GM19397 (cell line): Measurements from ENCODE around the gene HDAC7.
"Not testable (repeated sequence)": the region's sequence is repeated elsewhere in the genome, so short reads cannot be mapped to it uniquely, and the experiment has no call there.

Experiments used
- ATAC-seq: cut with Tn5 transposase; IDR thresholded peaks from one replicate; pipeline ENCODE4 v1.9.1; 2021; ENCODE audit warnings: mild to moderate bottlenecking, moderate library complexity; ENCODE audit not compliant: unreplicated experiment

The HDAC7 gene

DNA sequence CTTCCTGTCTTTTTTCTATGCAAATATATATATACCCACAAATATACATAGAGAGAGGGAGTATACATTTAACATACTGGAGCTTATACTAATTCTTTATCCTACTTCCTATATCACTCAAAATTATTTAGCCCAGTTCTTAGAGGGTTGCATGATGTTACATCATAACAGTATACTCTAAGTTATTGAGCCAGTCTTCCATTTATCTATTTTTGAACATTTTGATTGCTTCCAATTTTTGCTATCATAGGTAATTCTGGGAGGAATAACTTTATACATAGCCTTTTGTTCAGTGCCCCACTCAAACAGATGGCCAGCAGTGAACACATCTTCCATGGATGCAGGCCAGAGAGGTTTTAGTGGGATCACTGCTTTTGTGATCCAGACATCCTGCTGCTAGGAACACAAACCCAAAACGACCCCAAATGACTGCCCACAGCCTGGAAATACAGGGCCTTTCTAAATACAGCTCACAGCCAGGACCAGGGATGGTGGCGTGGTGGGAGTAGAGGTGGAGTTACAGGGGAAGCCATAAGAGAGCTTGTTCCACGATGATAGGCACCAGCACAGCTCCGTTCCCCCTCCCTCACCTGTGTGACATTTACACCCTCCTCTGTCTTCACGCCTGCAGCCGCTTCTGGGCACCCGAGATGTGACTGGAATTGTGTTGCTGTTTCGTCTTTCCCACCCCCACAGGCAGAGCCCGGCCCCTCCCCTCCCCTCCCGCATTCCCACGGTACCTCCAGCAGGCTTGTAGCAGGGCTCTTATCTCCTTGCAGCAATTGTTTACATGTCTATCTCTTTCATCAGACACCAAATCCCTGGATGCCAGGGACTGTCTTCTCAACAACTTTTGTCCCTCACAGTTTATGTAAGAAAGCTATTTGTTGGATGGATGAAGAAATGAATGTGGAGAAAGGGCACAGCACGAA, 30.7 kb upstream of the HDAC7 start:
- ATAC-seq: no peak

DNA sequence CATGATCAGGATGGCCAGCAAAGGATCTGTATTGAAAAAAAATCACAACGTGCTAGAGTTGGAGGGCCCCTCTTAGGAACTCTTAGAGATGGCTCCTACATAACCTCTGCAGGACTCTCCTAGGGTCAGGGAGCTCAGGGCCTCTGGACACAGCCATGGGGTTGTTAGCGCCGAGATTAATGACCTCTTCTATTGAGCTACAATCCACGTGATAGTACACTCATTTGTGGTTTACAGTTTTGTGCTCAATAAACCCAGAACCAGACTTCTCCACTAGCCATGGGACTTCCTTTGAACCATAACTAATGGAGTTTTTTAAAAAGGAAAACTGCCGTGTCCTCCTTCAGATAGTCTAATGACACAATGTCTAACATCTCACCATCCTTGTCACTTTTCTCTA, 29.6 kb upstream of the HDAC7 start:
- ATAC-seq: no peak

DNA sequence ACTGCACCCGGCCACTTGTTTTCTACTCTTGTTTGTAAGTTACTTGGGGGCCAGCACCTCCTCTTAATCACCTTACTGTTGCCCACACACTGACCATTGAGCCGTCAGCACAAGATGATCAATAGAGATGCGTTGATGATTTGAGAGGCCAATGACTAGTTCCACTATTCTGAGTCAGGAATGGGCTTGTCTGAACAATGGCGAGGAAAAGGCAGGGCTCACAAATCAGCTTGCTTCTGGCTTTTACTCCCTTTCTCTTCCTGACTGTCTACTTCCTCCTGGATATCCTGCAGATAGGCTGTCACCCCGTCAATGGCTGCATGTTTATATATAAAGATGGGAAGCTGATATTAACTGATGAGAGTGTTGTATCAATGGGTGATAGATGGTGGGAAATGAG, 29.1 kb upstream of the HDAC7 start:
- no peak for ATAC-seq

DNA sequence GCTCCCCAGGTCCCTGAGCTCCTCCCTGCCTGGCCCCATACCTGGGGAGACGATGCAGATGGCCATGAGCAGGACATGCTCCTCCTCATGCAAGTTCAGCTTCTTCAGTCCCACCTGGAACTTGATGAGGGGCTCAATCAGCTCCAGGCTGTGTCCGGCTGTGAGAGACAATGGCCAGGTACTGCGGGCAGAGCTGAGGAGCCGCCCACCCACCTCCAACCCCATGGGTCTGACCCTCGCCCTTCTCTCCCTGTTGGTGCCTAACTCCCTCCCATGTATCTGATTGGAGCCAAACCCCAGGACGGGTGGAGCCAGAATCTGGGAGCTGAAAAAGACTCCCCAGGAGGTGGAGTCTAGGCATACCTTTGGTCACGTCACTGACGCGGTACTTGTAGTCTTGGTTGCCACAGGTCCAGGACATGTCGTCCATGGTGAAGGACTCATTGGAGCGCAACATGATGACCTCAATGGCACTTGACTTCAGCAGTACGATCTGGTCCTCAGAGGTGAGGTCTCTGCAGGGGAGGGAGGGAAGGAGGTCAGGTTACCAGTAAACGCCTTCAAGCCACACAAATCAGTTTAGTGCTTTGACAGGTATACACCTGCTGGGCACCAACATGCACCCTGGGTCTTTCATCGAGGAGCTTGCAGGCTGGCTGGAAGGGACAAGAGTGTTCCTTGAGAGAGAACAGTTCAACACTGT, 26.7 kb upstream of the HDAC7 start:
- no peak for ATAC-seq

DNA sequence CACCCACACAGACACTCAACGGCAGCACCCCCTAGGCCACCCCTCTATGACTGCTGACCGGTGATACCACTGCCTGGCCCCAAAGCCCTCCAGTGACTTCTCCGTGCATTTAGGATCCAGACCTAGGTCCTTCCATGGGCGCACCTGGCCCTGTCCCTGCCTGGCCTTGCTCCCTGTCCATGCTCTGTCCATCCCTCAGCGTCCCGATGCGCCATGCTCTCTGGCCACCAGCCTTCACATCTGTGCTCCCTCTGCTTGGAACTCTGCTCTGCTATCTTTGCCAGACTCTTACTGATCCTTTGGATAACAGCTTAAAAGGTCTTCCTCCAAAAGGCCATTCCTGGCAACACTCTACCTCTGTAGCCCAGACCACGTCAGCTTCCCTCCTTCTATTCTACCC, 25.4 kb upstream of the HDAC7 start:
- no peak for ATAC-seq

DNA sequence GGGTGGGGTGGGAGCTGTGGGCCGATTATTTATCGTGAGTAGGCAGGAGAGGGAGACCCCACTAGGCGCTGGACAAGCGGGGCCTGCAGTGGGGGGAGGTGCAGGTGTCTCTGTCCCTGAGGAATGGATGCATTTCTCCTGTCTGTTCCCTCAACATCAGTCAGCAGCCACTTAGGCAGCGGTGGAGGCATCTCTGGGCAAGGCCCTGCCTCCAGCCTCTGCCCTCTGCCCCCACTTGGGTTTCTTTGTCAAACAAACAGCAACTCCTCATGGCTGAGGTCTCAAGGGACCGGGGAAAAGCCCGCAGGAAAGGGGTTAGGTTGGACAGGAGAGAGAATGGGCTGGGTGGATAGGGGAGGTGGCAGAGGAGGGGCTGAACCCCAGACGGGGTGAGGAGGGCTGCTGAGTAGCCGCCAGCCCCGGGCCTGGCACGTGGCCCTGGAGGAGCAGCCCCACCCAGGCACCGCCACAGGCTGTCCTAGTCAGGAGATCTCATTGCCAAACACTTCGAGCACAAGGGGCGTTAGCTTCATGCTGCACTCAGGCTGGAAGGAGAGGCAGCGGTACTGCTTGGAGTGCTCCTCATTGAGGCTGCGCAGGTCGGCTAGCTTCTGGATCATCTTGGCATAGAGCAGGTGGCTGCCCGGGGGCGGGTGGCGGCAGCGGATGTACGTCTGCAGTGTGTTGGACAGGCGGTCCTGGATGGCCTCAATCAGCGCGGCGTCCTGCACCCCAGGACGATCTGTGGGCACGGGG, 24.7 kb upstream of the HDAC7 start:
- no peak for ATAC-seq

DNA sequence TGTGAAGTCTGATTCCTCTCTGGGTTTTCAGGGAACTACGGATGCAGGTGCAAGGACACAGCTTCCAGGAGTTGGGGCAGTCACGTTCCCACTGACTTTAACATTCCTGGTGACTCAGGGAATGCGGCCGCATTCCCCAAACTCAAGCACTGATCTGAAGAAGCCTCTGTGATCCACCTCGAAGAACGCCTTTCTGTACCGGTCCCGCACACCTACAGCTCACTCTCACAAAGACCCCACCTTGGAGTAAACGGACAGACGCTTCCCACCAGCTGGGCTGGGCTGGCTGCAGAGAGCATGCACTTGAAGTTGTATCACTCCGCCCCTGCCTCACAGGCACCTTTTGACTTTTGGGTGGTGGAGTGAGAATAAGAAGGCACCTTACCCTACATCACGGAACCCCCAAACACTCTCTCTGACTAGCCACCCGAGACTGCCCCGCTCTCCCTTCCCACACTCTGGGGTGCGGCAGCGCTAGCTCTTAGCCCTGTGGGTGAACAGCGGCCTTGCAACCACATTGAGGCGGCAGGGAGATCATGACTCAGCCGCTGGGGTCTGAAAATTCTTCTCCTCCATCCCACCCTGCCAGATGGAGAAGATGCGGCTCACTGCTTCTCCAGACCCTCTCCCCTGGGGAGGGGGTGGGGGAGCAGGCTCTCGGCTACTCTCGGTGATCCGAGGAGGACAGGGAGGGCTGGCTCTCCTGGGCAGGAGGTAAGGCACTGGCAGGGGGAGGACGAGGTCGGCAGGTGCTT, 23.7 kb upstream of the HDAC7 start:
- no peak for ATAC-seq

DNA sequence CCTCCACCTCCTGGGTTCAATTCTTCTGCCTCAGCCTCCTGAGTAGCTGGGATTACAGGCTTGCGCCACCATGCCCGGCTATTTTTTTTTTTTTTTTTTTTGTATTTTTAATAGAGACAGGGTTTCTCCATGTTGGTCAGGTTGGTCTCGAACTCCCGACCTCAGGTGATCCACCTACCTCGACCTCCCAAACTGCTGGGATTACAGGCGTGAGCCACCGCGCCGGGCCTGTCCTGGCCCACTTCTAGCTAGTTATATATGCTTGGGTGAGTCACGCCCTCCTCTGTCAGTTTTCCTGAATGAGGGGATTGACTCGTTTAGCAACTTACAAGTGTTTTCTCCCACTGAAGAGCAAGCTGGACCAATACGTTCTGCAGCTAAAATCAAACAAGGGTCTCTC, 22.8 kb upstream of the HDAC7 start:
- not testable (repeated sequence) for ATAC-seq

DNA sequence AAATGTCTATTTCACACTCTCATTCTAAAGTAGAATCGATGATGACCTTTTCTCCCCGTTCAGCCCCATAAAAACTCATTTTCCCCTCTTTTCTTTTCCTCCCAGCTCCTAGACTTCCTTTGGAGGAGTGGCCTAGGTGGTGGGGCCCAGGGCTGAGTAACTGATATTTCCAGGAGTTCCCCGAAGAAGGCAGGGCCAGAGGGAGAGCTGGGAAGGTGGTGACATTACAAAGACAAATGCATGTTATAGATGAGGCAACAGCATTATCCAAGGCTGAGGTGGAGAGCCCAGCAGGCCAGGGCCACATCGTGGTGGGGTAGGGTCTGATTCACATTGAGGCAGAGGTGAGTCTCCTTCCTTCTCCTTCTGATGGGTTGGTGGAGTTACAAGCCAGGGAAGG, 22.2 kb upstream of the HDAC7 start:
- no peak for ATAC-seq

DNA sequence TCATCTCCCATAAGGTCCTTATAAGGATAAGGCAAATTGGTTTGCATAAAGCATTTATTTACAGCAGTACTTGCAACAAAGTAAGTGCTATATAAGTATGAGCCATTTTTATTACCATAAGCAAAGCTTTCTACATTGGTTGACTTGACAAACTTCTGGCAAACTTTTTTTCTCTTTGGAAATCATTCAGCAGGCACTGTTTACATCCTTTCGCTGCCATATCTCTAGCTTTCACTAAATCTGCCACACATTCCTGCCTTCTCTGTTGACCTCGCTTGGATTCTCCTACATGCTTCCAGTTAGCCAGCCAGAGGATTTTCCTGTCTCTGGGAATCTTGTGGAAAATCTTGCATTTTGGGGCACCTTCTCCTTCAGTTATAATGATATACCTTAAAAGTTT, 21.8 kb upstream of the HDAC7 start:
- ATAC-seq: no peak

DNA sequence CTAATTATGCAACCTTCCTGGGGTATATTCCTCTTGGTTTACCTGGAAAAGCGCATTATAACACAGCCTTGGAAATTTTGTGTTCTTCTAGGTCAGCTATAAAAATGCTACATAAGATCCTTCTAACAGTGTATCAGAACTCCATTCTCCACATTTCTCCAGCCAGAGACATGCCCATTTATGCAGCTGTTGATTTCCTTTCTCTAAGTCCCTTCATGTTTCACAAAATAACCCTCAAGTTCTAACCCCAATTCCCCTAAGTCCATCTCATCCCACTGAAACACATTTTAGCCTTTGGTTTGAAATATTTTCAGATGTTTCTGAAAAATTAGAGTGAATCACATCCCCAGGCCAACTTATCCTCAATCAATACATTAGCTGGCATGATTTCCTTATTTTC, 20.9 kb upstream of the HDAC7 start:
- ATAC-seq: no peak

DNA sequence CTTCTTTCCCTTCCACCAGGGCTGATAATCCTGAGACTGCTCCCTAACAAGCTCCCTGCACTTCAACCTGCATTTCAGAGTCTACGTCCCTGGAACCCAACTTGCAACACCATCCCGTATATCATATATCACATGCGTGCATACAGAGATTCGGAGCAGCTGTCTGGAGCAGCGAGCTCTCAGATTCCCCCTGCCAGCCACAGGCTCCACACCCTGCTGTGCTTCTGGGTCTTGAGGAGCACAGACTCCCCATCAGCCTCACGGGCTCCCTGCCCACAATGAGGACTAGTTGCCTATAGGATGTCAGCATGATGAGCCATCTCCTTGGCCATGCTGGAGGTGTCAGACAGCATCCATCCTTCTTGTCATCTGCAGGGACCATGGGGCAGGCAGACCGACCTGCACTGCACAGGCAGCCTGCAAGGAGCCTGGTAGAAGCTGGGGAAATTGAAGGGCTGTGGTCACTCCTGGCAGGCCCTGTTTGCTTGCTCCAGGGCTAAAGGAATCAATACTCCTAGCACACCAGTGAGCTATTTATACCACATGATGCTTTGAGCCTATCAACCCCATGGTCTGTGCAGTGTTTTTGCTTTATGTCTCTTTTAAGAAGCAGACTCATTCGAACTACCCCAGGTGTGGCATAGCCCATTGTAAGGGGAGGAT, 19.6 kb upstream of the HDAC7 start:
- no peak for ATAC-seq

DNA sequence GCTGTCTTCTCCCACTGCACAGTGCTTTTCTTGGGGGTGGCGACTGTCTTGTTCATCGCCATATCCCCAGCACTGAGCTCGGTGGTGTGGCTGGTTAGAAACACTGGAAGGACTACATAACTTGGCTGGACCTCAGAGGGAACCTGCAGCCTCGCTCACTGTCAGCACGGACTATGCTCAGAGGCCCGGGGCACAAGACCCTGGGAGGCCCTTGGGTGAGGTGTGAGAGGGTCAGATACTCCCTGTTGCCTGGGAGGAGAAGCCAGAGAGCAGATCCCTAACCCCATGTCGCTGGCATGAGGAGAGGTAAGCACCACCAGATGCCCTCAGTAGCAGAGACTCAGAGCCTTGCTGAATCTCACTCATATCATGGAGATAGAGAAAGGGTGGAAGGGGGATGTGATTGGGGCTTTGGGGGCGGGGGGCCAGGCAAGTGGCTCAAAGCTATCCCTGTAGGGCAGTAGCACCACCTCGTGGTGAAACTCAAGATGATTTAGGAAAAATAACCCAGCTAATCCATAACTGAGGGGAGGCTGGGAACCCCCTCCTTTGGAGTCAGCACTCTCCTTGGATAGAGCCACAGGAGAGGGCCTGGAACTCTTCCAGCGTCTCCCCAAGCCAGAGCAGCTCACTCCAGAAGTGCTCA, 18.7 kb upstream of the HDAC7 start:
- no peak for ATAC-seq

DNA sequence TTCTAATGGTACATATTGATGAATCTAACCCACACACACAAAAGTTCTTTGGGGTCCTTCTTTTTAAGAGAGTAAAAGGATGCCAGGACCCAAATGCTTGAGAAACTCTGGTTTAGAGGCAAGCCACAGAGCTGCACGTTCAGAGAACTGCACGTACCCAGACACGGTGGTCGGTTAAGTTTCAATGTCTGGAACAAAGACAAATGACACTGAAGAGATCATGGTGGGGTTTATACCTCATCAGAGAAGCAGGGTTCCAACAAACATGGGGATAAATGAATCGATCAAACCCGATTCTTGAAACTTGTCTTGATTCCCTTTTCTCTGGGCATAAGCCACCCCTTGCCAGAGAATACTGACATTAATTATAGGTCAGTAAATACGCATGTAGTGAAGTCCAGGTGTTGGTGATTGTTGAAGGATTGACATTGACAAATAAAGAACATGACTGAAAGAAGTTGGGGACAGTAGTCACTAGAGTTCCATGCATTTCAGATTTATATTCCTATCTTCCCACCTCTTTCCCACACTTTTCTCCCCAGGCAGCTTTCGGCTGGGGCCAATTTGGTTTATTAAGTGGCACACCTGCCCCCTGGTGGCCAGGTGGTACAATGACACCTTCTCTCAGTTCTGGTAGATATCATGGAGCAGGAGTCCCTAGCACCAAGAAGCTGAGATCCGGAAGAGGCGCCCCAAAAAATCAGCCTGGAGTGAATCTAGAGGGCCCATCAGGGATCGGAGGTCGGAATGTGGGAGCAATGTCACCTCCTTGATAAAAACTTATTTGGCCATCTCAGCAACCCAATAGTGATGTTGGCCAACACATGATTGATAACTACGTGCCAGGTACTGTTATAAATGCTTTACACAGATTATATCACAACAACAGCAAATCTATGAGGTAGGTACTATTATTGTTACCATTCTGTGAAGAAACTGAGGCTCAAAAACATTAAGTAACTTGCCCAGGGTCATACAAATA, 17.8 kb upstream of the HDAC7 start:
- ATAC-seq: no peak

DNA sequence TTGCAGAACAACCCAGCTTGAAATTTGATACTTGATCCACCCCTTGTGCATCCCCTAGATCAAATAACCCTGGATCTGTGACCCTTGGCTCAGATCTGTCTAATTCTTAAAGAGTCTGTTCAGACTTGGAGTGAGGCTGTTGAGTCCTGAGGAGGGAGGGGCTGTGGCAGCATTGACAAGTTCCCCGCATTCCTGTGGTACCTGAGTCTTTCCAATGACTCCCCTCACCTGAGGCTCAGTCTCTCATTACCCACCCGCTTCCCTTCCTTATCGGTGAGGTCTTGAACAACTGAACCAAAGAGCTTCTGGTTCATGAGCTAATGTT, 16.1 kb upstream of the HDAC7 start:
- ATAC-seq: no peak

DNA sequence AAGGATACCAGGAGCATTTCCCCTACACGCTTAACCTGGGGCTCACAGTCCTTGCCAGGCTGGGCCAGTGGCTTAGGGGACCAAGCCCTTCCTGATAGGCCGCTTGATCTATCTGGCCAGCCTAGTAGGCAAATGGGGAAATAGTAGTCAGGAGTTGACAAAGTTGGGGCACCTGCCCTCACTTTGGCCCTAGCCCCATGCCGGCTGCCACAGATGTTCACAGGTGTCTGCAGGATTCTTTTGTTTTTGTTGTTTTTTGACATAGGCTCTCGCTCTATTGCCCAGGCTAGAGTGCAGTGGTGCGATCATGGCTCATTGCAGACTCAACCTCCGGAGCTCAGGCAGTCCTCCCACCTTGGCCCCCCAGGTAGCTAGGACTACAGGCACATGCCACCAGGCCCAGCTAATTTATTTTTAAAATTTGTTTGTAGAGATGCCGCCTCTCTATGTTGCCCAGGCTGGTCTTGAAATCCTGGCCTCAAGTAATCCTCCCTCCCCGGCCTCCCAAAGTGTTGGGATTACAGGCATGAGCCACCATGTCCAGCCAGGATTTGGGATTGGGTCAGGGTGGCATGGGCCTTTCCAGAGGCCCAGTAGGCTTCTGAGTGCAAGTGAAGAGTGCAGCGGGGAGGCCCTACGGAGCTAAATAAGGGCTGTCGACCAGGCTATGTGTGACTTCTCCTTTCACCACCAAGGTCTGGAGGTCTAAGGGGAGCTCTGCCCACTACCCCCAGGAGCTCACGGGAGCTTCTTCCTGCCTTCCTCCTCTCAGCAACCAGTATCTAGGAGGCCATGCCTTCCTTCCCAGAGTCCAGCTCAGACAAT, 15.5 kb upstream of the HDAC7 start:
- no peak for ATAC-seq

DNA sequence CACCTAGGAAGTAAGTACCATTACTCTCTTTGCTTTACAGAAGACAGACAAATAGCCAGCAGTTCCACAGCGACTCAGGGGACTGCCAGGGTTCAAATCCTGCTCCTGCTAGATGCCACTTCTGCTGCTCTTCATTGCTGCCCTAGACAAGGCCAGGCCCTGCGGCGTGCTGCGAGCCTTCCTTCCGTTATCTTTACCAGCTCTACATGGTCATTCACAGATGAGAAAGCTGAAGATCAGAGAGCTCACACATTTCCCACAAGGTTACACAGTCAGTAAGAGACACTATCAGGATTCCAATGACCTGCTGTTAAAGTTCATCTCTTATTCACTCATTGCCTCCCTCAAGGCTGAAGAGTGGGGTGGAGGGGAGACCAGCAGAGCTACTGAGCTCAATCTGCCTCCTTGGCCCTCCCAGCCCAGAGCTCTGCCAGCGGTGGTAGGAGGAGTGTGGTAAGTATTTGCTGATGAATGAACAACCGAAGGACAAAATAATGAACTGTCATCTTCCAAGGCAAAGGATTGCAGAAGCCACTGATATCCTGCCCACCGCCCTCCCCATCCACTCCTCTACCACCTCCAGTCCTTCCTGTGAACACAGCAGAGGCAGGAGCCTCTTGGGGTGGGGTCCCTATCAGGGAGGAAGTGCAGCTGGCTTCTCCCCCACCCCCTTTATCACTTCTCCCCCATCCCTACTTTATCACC, 14.6 kb upstream of the HDAC7 start:
- no peak for ATAC-seq
